GM13977 (cell line): ENCODE results near the gene UPF3A.

ENCODE experiments used
- DNase-seq: peaks from one replicate; pipeline ENCODE4 v3.0.0; 2012; ENCODE audit warnings: low spot score
- in situ Hi-C: fragments of 300-500 bp; cut with MboI; formaldehyde crosslinking; loops from one replicate; pipeline ENCODE4 v1.12.0; 2022; ENCODE audit warnings: low sequenced_read_pairs, low pct_unique_long_range_greater_than_20kb, mixed read lengths, inconsistent platforms; ENCODE audit not compliant: unreplicated experiment
- TF ChIP-seq, protein P1 (sequence below): IDR thresholded peaks from 2 replicates; pipeline ENCODE4 v1.5.1; 2012; ENCODE audit warnings: mild to moderate bottlenecking, control low read depth; ENCODE audit not compliant: insufficient read depth; ENCODE audit errors: extremely low read depth, missing control alignments

Gene UPF3A

DNA sequence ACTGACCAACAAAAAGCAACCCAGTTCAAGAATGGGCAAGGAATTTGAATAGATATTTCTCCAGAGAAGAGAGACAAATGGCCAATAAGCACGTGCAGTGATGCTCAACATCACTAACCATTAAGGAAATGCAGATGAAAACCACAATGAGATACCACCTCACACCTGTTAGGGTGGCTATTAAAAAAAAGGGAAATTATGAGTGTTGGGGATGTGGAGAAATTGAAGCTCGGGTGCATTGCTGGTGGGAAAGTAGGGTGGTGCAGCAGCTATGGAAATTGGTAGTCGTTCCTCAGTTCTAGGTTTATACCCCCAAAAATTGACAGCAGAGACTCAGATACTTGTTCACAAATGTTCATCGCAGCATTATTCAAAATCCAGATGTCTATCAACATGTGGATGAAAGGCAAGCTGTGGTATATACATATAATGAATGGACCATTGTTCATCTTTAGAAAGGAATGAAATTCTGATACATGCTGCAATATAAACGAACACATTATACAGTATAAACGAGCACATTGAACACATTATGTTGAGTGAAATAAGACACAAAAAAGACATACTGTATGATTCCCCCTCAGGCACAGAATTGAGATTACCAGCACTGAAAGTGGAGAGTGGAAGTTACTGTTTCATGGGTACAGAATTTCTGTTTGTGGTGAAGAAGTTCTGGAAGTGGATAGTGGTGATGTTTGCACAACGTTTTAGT is 33.8 kb downstream of the UPF3A start:
- no peak for DNase-seq
- TF ChIP-seq, protein P1, sequence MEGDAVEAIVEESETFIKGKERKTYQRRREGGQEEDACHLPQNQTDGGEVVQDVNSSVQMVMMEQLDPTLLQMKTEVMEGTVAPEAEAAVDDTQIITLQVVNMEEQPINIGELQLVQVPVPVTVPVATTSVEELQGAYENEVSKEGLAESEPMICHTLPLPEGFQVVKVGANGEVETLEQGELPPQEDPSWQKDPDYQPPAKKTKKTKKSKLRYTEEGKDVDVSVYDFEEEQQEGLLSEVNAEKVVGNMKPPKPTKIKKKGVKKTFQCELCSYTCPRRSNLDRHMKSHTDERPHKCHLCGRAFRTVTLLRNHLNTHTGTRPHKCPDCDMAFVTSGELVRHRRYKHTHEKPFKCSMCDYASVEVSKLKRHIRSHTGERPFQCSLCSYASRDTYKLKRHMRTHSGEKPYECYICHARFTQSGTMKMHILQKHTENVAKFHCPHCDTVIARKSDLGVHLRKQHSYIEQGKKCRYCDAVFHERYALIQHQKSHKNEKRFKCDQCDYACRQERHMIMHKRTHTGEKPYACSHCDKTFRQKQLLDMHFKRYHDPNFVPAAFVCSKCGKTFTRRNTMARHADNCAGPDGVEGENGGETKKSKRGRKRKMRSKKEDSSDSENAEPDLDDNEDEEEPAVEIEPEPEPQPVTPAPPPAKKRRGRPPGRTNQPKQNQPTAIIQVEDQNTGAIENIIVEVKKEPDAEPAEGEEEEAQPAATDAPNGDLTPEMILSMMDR = no peak
- in situ Hi-C loops = no loop called here

DNA sequence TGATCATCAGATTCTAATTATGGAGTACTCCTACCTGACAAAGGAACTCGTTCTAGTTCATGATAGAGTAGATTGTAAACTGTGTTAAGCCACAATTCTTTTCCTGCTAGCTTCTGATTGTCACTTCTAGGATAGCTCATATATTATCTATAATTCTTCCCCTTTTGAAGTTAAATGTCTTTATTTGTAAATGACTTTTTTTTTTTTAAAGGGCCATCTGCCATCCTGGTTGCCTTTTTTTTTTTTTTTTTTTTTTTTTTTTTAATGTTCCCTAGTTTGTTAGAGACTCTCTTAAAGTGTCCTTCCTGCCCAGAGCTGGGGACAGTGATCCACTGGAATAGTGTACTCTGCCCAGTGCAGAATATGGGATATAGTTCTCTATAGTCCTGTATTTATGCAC is 37.2 kb downstream of the UPF3A start:
- in situ Hi-C loops = no loop called here
- TF ChIP-seq, protein P1 = no peak
- no peak for DNase-seq

DNA sequence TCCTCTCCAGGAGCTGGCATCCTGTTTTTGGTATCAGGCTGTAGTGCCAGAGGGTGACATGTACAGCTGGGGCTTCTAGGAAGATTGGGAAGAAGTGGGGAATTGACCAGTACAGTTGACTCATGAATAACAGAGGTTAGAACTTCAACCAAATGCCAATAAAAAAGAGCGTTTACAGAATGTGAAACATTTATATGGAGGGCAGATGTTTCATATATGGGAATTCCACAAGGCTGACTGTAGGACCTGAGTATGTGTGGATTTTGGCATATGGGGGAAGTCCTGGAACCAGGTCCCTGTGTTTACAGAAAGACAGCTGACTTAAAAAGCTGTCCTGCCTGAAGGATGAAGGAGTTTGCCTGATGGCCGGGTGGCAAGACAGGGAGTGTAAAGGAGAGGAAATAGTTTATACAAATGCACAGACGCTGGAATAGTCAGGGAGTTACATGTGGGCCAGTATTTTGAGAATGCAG is 38.1 kb downstream of the UPF3A start:
- DNase-seq = no peak
- in situ Hi-C loops = no loop called here
- TF ChIP-seq, protein P1 = no peak

DNA sequence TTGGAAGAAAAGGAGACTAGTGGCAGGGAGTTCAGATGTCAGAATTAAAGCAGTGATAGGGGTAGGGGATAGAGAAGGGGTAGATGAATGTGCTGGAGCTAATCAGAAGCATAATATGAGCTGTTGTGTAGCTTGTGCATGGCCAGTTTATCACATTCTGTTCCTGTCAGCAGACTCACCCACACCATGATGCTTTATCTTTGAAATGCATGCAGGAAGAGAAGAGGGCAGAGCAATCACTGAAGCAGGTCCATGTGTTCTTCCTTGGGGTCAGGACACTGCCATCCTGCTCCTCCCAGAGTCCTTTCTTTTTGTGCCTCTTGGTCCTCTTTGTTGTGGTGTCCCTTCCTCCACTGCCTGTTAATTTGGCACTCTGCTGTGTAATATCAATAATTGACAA is 38.7 kb downstream of the UPF3A start:
- no peak for DNase-seq

DNA sequence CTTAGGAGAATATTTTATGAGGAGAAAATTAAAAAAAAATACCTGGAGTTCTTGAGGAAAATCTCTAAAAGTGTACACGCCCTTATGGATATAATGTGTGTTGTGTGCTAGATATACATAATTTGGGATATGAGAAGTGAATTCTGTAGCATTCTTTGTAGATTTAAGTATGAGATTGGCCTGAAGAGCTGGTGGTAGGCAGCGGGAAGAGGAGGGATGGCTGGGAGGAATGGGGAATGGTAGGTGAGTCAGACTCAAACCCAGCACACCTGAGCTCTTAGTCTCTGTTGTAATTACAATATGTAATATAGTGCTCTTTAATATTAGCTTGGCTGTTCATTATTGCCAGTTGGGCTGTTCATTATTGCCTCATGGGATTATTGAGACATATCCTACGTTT is 39.9 kb downstream of the UPF3A start:
- DNase-seq = no peak
- in situ Hi-C loops = no loop called here
- TF ChIP-seq, protein P1 = no peak

More for the DNA sequence above, 38.7 kb downstream of the UPF3A start:
- in situ Hi-C loops = no loop called here
- TF ChIP-seq, protein P1 = no peak

DNA sequence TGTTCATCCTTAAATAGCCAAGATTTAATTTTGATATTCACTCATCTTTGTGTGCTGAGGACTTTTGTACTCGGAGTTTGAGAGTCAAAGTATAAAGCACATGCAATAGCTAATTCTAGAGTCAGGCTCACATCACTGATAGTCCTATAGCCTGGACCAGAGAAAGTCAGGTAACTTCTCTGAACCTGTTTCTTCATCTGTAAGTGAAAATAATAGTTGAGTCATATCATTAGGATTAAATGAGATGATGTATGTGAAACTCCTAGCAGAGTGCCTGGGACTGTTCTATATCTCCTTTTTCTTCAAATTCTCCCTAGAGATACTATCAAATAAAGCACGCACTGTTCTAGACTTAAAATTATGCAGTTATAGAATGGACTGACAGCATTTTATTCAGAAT is 41.9 kb downstream of the UPF3A start:
- no peak for DNase-seq
- in situ Hi-C loops = no loop called here

More for the DNA sequence above, 41.9 kb downstream of the UPF3A start:
- TF ChIP-seq, protein P1 = no peak
